CD4-positive, alpha-beta T cell treated with Interleukin-10 for 1 hour (primary cell): ENCODE measurements around the gene SAC3D1.

Source experiments
- DNase-seq: peaks from one replicate; pipeline ENCODE4 v3.0.0-alpha.2; 2020

Gene SAC3D1

GRCh38 chr11:65060913-65061408, 20.0 kb downstream of the SAC3D1 start:
- no peak for DNase-seq

- DNase-seq: no peak
Observed at GRCh38 chr11:65063532-65063931, 22.5 kb downstream of the SAC3D1 start.

DNA sequence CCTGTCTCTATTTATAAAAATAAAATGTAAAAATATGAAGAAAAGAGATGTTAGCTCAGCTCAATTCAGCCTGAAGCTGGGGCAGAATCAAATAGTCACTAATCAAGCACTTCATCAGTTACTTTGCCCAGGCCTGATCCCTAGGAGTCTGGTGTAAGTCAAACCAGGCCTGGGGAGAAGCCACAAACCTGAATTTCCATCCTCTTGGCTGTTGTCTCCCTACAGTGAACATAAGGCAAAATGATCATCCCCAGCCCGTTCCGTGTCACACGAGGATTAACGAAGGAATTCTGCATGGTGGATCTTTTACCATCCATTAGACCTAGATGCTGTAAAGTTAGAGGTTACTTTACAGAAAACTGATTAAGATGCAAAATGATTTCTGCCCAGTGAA, 23.8 kb downstream of the SAC3D1 start:
- no peak for DNase-seq

DNA sequence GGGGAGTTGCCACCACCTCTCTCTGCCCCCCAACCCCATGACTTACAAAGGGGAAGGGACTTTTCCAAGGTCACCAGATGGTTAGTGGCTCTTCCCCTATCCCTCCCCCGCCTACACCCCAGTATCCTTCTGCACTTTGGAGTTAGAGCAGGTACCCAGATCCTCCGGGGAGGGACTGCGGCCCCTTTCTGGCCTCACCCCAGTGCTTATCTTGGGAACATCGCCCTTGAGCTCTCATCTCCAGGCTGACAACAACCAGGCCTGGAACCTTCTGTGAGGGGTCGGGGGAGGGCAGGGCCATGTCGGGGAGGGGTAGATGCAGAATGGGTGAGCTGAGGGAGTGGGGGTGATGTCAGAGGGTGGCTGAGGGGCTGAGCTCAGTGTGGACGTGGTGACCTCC, 24.8 kb downstream of the SAC3D1 start:
- DNase-seq: no peak

DNA sequence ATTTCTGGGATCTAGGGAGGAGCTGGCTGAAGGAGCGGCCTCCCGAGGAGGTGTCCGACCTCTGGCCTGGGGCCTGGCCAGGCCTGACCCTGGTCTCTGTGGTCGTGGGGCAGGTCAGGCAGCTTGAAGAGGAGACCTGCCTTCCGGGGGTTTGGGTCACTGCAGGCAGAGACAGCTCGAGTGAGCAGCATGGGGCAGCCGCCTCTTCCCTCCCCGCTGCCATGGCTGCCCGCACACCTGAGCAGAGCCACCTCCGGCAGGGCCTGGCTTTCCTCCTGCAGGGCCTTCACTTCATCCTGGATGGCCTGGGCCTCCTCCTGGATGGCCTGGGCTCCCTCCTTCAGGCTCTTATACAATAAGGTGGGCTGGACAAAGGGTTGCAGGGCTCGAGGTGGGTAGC, 25.3 kb downstream of the SAC3D1 start:
- DNase-seq: no peak

DNA sequence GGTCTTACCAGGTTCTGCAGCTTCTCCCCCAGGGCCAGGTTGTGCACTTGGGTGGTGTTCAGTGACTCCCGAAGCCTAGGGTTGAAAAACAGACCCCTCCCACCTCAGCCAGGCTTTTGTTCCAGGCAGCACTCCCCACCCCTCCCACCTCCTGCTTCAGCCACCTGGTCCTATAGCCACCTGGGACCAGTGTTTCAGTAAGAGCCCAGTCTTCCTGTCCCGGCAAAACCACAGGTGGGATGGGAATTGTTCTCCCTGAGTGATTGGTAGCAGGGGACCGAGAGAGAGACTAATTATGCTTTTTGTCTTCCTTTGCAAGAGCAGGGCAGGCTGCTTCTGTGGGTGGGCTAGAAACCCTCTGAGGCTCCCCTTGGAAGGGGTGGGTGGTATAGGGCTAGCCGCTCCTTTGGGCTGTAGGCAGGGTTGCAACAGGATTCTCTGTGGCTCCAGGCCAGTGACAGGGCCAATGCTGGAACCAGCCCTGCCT, 25.8 kb downstream of the SAC3D1 start:
- no peak for DNase-seq

DNA sequence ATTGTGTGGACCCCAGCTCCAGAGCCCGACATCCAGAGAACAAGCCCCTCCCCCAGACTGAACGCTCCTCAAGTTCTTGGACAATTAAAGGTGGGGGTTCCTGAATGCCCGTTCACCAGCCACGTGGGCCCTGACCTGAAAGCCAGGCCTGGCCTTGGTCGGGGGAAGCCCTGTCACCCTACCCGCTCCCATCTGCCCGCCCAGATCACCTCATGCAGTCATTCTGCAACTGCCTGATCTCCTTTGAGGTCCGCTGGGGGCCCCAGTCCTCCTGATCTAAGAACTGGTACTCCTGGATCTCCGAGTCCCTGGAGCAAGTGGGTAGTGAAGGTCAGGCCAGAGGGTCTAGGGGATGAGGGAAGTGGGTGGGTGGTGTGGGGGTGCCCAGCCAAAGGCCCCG, 26.4 kb downstream of the SAC3D1 start:
- DNase-seq: no peak

- DNase-seq: no peak
Observed at GRCh38 chr11:65069217-65069616, 28.2 kb downstream of the SAC3D1 start.

GRCh38 chr11:65071907-65072630, 31.1 kb downstream of the SAC3D1 start:
- DNase-seq: no peak

DNA sequence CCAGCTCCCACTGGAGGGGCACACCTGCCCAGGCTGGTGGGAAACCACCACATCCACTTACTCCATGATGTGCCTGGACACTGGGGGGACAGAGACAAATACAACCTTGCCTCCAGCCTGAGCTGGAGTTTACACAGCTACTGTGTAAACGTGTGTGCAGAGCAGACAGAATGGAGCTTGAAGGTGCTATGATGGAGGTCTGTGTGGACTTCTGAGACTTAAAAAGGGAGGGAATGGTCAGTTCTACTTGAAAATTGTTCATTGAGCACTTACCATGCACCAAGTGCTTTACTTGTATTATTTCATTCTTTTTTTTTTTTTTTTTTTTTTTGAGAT, 31.6 kb downstream of the SAC3D1 start:
- no peak for DNase-seq

- DNase-seq: no peak
Observed at GRCh38 chr11:65077451-65077850, 36.4 kb downstream of the SAC3D1 start.

DNA sequence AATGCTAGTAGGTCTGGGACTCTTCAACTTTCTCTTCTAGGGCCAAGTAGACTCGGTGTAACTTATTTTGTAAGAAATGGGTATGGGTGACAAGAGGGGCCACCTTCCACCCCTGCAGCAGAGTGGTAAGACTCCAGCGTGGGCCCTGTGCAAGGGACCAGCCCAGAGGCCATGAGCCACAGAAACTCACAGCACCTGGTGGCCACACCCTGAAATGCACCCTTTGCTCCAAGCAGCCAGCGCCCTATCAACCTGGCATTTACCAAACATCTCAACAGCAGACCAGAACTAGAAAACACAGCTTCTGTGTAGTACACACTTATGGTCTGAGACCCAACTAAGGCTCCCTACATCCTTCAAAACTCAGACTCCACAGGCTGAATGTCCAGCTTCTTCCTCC, 37.1 kb downstream of the SAC3D1 start:
- peak; percentile 84 for DNase-seq

DNA sequence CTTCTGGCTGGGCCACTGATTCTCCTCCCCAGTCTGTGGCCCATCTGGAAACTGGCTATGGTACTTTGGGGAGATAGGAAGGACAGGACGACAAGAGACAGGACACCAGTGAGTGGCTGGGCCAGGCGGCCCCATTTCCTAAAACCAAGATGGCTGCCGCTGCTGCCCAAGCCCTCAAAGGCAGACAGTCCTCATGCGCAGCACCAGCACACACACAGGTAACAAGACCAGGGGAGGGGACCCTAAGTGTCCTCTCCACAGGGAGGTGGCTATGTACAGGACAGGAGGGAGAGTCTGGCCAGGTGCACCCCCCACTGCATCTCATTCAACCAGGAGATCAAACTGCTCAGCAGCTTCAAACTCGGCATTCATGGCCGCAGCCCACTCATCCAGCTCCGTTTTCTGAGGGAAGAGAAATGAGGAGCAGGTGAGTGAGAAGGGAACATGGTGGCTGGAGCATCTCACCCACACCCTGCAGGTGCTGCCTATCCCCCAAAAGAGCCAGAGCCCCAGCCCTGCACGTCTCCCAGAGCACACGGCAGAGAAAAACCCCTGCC, 37.9 kb downstream of the SAC3D1 start:
- DNase-seq: no peak

- DNase-seq: no peak
Observed at GRCh38 chr11:65083134-65083833, 42.3 kb downstream of the SAC3D1 start.

DNA sequence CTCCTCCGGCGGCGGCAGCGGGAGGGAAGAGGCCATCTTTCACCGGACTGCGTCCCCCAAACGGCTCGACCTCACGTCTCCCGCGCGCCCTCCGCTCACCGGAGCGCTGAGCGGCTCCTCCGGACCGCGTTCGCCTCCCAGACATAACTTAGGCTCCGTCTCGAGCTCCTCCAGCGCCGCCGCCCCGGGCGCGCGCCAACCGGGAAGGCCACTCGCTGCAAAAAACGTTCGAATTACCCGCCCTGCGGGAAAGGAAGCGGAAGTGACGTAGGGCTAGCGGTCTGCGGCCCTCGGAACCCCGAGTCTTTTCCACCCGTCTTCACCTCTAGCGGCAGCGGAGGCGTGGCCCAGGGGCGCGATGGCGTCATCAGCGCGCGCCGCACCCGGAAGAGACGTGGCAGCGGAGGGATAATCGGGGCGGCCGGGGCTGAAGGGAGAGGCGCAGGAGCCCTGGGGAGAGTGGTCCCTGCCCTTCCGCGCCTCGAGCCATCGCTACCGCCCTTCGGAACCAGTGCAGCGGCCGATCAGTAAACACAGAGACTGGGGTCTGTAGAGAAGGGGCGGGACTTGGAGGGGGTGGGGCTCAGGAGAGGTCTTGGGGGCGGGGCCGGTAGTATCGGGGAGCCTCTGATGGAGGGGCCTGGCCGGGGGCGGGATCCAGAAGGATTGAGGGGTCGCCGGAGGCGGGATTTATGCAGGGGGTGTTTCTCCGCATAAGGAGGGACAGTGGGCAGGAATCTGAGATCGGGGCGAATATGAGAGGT, 43.0 kb downstream of the SAC3D1 start, which contains the start of the genes CDCA5 and ZFPL1:
Gene CDCA5, minus strand, starts transcription at position 207 of the 764 bp plus-strand sequence. Its CDS starts 62 bp downstream, at position 145.
Gene ZFPL1, plus strand, starts transcription at position 389 of the 764 bp plus-strand sequence. CDS start 477 bp downstream, outside the sequence.
- peak; percentile 97 for DNase-seq

DNA sequence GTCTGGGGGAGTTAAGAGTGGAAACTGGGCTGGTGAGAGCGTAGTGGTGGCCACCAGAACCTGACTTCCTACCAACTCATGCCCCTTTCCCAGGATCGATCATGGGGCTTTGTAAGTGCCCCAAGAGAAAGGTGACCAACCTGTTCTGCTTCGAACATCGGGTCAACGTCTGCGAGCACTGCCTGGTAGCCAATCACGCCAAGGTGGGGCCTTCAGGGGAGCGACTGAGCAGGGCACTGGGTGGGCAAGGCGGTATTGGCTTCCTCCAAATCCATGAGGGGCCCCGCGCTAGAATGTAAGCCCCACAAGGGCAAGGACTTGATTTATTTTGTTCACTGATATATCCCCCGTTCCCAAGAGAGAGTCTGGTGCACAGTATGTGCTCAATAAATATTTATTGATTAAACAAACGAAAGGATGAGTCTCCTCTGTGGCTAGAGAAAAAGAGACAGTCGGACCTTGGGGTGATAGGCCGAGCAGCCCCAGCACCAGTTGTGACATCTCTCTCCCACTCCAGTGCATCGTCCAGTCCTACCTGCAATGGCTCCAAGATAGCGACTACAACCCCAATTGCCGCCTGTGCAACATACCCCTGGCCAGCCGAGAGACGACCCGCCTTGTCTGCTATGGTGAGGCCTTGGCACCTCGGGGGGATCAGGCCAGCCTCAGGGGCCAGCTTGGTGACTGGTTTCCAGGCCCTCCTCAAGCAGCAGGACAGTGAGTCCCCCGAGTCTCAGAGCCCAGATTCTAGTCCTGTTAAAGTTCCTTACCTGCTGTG, 43.8 kb downstream of the SAC3D1 start:
- no peak for DNase-seq

- no peak for DNase-seq
Observed at GRCh38 chr11:65085446-65085845, 44.4 kb downstream of the SAC3D1 start.

DNA sequence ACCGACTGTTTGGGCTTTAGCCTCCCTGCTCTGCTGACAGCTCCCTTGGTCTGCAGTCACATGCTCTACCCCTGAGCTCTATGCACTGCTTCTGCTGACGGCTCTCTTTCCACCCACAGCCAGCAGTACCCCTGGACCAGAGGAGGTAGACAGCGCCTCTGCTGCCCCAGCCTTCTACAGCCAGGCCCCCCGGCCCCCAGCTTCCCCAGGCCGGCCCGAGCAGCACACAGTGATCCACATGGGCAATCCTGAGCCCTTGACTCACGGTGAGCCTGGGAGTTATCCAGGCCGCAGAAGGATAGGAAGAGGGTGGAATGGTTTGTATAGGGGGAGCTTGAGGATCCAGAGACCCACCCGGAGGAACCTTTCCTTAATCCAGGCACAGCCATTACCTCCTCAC, 45.8 kb downstream of the SAC3D1 start:
- no peak for DNase-seq

DNA sequence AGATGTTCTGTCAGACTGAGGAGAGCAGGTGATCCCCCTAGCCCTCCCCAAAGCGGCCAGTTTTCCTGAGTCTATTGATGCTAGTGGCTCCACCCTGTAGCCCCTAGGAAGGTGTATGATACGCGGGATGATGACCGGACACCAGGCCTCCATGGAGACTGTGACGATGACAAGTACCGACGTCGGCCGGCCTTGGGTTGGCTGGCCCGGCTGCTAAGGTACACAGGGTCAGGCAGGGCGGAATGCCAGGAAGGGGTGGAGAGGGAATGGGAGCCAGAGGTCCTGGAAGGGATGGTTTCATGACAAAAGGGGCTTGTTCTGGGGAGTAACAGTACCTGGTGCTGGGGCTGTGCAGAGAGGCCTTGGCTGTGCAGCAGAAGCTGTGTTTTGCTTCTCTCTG, 46.2 kb downstream of the SAC3D1 start:
- no peak for DNase-seq

DNA sequence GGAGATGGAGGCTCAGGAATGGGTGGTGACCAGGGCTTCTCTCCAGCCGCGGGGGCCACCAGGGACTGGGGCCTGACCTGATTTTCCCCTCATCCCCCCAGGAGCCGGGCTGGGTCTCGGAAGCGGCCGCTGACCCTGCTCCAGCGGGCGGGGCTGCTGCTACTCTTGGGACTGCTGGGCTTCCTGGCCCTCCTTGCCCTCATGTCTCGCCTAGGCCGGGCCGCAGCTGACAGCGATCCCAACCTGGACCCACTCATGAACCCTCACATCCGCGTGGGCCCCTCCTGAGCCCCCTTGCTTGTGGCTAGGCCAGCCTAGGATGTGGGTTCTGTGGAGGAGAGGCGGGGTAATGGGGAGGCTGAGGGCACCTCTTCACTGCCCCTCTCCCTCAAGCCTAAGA, 46.8 kb downstream of the SAC3D1 start:
- no peak for DNase-seq

GRCh38 chr11:65089621-65090020, 48.6 kb downstream of the SAC3D1 start:
- no peak for DNase-seq

DNA sequence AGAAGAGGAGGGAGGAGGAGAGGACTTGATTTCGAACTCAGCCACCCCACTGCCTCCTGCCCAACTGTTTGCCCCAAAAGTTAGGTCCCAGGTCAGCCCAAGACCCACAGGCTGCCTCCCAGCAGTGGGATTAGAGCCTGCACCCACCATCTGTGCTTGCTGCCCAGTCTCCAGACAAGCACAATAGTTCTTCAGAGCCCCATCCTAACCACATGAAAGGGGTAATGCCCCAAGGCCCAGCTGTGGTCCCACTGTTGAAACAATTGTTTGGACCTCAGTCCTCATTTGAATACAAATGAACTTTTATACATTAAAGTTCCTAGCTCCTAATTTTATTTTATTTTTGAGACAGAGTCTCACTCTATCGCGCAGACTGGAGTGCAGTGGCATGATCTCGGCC, 49.6 kb downstream of the SAC3D1 start:
- no peak for DNase-seq
